SIG-M5 treated with dmso at 0.1 percent for 504 hours (cell line): ENCODE measurements around the gene THBS1.

Source experiments
- DNase-seq: peaks from one replicate; lab custom pipeline; 2025; ENCODE audit not compliant: unreplicated experiment; lab: John Stamatoyannopoulos, UW

The THBS1 gene

GRCh38 chr15:39598958-39599845 is 18.3 kb downstream of the THBS1 start:
- DNase-seq: no peak

- DNase-seq: no peak
Measured at GRCh38 chr15:39599871-39600270, 19.0 kb downstream of the THBS1 start.

GRCh38 chr15:39602143-39602542 is 21.3 kb downstream of the THBS1 start:
- no peak for DNase-seq

DNA sequence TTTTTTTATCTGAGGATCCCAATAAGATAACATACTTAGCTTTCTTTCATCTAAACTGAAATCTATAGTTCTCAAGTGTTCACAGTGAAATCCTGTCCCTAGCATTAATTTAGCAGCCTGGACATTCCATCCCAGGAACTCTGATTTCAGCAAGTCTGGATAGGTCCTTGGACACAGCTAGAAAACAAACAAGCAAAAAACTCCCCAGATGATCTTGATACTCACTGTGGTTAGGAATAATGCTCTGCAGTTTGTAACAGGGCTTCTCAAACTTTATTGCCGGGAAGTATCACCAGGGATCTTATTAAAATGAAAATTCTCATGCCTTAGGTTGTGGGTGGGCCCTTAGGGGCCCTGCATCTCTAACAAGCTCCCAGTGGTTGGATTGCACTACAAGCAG is 24.3 kb downstream of the THBS1 start:
- DNase-seq: no peak

DNA sequence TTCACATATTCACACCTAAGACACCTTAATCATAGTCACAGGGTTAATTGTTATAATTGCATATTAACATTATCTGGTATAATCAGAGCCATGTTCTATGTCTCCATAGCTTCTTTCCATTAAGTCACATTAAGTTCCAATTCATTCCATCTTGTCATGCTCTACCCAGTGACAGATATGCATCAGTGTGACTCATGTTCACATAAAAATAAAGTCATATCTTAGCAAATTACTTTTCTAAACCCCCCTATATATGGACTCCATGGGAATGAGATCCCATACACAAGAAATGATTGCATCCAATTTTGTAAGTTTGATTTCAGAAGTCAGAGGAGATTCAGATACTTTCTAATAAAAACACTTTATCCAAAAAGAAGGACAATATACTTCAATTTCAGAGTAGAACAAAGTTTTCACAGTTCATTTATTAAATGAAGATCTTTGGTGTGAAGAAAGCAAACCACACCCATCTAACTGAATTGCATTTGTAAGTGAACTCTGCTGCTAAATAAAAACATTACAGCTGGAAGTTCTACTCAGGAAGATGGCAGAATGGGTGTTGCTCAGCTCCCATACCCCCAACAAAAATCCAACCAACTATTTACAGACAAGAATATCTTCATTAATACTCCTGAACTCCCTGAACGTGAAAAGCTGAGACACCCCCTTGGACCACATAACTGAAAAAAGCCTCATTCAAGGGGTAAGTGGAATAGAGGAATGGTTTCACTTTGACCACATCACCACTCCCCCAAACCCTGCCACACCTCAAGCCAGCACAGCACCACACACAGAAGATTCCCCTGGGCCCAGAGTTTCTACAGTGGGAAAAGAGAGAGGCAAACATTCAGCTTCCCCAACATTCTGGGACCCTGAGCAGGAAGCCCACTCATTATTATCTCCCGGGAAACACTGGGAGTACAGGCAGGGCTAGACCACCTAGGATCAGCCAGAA is 27.6 kb downstream of the THBS1 start:
- no peak for DNase-seq

GRCh38 chr15:39609166-39609916 is 28.5 kb downstream of the THBS1 start:
- no peak for DNase-seq

GRCh38 chr15:39610665-39611064 is 29.8 kb downstream of the THBS1 start:
- DNase-seq: no peak

DNA sequence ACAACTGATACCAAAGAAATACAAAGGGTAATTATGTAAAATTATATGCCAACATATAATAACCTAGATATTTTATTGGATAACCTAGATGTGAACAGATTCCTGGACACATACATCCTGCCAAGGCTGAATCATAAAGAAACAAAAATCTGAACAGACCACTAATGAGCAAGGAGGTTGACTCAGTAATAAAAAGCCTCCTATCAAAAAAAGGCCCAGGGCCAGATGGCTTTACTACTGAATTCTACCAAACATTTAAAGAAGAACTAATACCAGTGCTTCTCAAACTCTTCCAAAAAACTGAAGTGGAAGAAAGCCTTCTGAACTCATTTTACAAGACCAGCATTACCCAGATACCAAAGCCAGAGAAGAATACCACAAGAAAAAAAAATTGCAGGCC is 32.4 kb downstream of the THBS1 start:
- DNase-seq: no peak

GRCh38 chr15:39613861-39614260 is 33.0 kb downstream of the THBS1 start:
- DNase-seq: no peak

DNA sequence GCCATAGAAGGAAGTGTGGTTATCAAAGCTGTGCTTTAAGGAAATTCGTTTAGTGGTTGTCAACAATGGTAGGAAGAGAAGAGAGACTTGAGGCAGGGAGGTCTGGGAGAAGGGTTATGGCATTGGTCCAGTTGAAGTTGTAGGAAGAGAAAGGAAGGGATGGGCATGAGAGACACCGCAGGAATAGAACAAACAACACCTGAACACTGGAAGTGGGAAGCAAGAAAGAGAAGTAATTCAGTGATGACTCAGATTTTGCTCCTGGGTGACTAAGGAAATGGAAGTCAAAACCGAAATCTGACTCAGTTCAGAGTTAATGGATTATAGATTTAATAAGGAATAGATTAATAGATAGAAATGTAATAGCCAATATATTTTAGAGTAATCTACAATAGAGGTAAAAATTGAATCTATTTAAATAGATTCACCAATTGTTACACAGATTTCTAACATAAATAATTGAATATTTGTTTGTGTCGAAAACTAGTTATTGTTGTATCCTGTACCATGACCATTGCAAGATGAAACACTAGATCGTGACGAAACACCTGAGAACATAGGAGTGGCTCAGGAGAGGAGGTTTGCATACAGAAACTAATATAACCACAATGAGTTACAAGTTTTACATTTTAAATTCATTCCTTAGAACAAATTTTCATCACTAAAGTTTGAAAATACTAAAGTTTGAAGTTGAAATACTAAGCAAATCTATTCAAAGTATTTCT is 36.0 kb downstream of the THBS1 start:
- no peak for DNase-seq

GRCh38 chr15:39618063-39618823 is 37.4 kb downstream of the THBS1 start:
- DNase-seq: no peak

GRCh38 chr15:39621210-39621609 is 40.3 kb downstream of the THBS1 start:
- no peak for DNase-seq

- no peak for DNase-seq
Measured at GRCh38 chr15:39621976-39622375, 41.1 kb downstream of the THBS1 start.

DNA sequence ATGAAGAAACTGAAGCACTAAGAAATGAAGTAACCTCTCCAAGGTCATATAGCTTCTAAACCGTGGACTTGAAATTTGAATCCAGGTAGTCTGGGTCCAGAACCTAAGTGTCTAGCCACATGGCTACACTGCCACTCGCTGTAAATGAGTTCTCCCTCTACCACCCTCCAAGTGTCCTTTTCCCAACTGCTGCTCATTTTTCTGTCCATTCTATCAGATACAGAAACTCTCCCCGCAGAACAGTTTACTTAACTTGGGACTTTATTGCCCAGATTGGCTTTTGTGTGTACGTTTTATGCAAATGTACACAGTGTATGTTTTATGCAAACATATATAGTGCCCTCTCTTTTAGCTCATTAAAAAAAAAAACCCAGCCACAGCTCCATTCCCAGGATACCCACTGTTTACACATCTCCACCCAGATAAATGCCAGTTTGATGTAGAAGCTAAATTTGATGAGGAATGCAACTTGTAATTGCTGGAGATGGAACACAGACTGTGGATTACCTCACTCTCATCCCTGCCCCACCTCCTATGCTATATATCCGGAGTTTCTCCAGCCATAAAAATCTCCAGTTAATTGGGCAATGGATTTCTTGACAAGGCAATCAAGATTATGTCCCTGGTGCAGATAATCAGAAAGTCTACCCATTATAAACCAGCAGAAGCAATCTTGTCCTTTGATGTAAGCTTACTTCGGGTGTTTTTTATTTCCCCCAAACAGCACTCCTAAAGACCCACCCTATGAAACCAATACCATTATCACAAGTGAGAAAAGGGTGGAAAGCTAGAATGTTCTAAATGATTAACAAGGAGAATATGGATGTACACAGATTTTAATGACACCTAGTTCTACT is 42.0 kb downstream of the THBS1 start:
- no peak for DNase-seq

- no peak for DNase-seq
Measured at GRCh38 chr15:39623529-39623931, 42.7 kb downstream of the THBS1 start.

- DNase-seq: no peak
Measured at GRCh38 chr15:39624806-39625205, 43.9 kb downstream of the THBS1 start.

DNA sequence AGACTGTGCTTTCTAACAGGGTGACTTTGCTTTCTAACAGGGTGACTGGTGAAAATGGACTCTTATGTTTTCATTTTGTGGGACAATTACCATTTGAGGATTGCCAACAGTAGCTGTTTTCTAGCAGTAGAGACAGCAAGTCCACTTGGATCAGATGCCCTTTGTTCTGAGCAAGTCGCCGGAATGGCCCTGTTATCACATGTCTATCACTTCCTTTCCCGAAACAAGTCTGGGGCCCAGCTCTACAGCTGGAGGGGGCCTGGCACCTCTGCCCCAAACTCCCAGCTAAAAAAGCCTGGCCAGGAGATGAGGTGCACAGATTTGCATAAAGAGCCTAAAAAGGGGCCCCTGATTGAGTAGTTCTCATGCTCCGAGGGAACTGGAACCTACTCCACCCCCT is 44.6 kb downstream of the THBS1 start:
- DNase-seq: no peak

DNA sequence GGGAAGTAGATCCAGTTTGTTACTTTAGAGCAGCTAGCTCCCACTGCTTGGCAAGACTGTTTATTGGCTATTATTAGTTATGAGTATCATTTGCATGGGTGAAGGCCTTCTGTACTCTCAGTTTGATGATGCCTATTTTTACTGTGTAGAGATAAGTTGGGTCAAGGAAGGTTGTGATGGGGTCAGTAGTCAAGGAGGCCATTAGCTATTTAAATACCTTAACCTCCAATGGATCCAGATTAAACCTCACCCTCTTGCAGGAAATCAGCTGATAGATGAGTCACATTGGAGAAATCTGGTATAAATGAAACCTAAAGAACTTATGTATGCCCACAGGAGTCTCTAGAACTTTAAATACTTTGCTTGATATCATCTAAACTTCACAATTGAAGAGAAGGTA is 45.0 kb downstream of the THBS1 start:
- no peak for DNase-seq
